ENCODE results near the gene DPP10.

Gene DPP10

GRCh38 chr2:115554153-115554552, 1111.7 kb downstream of the DPP10 start:
- no peak for TF ChIP-seq CREB1 (IDR thresholded peaks at IDR 0.05; ENCODE audit: low read depth)
- no peak for TF ChIP-seq MAX (IDR thresholded peaks at IDR 0.05)
- no peak for TF ChIP-seq FOXM1 (IDR thresholded peaks at IDR 0.05; ENCODE audit: borderline replicate concordance, low read depth)

GRCh38 chr2:115558725-115559124, 1116.3 kb downstream of the DPP10 start:
- TF ChIP-seq NFIC (IDR thresholded peaks at IDR 0.05) = no peak
- TF ChIP-seq EGR1 (IDR thresholded peaks at IDR 0.05) = no peak
- TF ChIP-seq REST (IDR thresholded peaks at IDR 0.05; ENCODE audit: low read depth) = no peak
- no peak for TF ChIP-seq USF1 (IDR thresholded peaks at IDR 0.05)
- no peak for TF ChIP-seq TAF1 (IDR thresholded peaks at IDR 0.05; ENCODE audit: low read depth)
- no peak for TF ChIP-seq EP300 (IDR thresholded peaks at IDR 0.05; ENCODE audit: borderline replicate concordance)
- TF ChIP-seq YY1 (IDR thresholded peaks at IDR 0.05; ENCODE audit: low read depth) = no peak
- TF ChIP-seq CREB1 (IDR thresholded peaks at IDR 0.05; ENCODE audit: low read depth) = no peak
- TF ChIP-seq ZBTB7A (IDR thresholded peaks at IDR 0.05; ENCODE audit: low read depth) = no peak
- no peak for TF ChIP-seq FOXM1 (IDR thresholded peaks at IDR 0.05; ENCODE audit: borderline replicate concordance, low read depth)
- no peak for TF ChIP-seq TEAD4 (IDR thresholded peaks at IDR 0.05)
- no peak for TF ChIP-seq RAD21 (IDR thresholded peaks at IDR 0.05; ENCODE audit: low read depth)
- no peak for TF ChIP-seq CEBPB (IDR thresholded peaks at IDR 0.05)
- no peak for TF ChIP-seq MAX (IDR thresholded peaks at IDR 0.05)
- no peak for TF ChIP-seq TCF12 (IDR thresholded peaks at IDR 0.05; ENCODE audit: low read depth)

- TF ChIP-seq EGR1 (IDR thresholded peaks at IDR 0.05) (no peak), FOXM1 (IDR thresholded peaks at IDR 0.05; ENCODE audit: borderline replicate concordance, low read depth) (no peak), MAX (IDR thresholded peaks at IDR 0.05) (no peak), TAF1 (IDR thresholded peaks at IDR 0.05; ENCODE audit: low read depth) (no peak)
These were observed 1118.2 kb downstream of the DPP10 start for GRCh38 chr2:115560666-115561065.

GRCh38 chr2:115568643-115569042, 1126.2 kb downstream of the DPP10 start:
- TF ChIP-seq YY1 (IDR thresholded peaks at IDR 0.05; ENCODE audit: low read depth) (no peak), FOXM1 (IDR thresholded peaks at IDR 0.05; ENCODE audit: borderline replicate concordance, low read depth) (no peak), EP300 (IDR thresholded peaks at IDR 0.05; ENCODE audit: borderline replicate concordance) (no peak), USF1 (IDR thresholded peaks at IDR 0.05) (no peak), EGR1 (IDR thresholded peaks at IDR 0.05) (no peak), NFIC (IDR thresholded peaks at IDR 0.05) (no peak)

- TF ChIP-seq ZBTB7A (IDR thresholded peaks at IDR 0.05; ENCODE audit: low read depth) (no peak), EGR1 (IDR thresholded peaks at IDR 0.05) (no peak), NFIC (IDR thresholded peaks at IDR 0.05) (no peak)
These were observed 1127.1 kb downstream of the DPP10 start for GRCh38 chr2:115569547-115569946.

GRCh38 chr2:115572746-115573145, 1130.3 kb downstream of the DPP10 start:
- TF ChIP-seq RAD21 (IDR thresholded peaks at IDR 0.05; ENCODE audit: low read depth) (no peak), TAF1 (IDR thresholded peaks at IDR 0.05; ENCODE audit: low read depth) (no peak), REST (IDR thresholded peaks at IDR 0.05; ENCODE audit: low read depth) (no peak)

- TF ChIP-seq YY1 (IDR thresholded peaks at IDR 0.05; ENCODE audit: low read depth) (no peak), USF1 (IDR thresholded peaks at IDR 0.05) (no peak), EP300 (IDR thresholded peaks at IDR 0.05; ENCODE audit: borderline replicate concordance) (no peak), CREB1 (IDR thresholded peaks at IDR 0.05; ENCODE audit: low read depth) (no peak), TEAD4 (IDR thresholded peaks at IDR 0.05) (no peak), TCF12 (IDR thresholded peaks at IDR 0.05; ENCODE audit: low read depth) (no peak), TAF1 (IDR thresholded peaks at IDR 0.05; ENCODE audit: low read depth) (no peak), FOXM1 (IDR thresholded peaks at IDR 0.05; ENCODE audit: borderline replicate concordance, low read depth) (no peak), ZBTB7A (IDR thresholded peaks at IDR 0.05; ENCODE audit: low read depth) (no peak), REST (IDR thresholded peaks at IDR 0.05; ENCODE audit: low read depth) (no peak), MAX (IDR thresholded peaks at IDR 0.05) (no peak), EGR1 (IDR thresholded peaks at IDR 0.05) (no peak), NFIC (IDR thresholded peaks at IDR 0.05) (no peak), RAD21 (IDR thresholded peaks at IDR 0.05; ENCODE audit: low read depth) (no peak), CEBPB (IDR thresholded peaks at IDR 0.05) (no peak)
These were observed 1131.3 kb downstream of the DPP10 start for GRCh38 chr2:115573756-115574155.

Data from Ishikawa (cell line).